Left forelimb (tissue), 1 donor: ENCODE measurements around the gene DNALI1.
A peak's percentile ranks its signal among the peaks of the same experiment; 100 is the strongest.
"Not testable (repeated sequence)": the region's sequence is repeated elsewhere in the genome, so short reads cannot be mapped to it uniquely, and the experiment has no call there.

Experiments used
- DNase-seq: peaks from one replicate; pipeline ENCODE4 v3.0.0-alpha.2; 2018; ENCODE audit warnings: low spot score

The DNALI1 gene

DNA sequence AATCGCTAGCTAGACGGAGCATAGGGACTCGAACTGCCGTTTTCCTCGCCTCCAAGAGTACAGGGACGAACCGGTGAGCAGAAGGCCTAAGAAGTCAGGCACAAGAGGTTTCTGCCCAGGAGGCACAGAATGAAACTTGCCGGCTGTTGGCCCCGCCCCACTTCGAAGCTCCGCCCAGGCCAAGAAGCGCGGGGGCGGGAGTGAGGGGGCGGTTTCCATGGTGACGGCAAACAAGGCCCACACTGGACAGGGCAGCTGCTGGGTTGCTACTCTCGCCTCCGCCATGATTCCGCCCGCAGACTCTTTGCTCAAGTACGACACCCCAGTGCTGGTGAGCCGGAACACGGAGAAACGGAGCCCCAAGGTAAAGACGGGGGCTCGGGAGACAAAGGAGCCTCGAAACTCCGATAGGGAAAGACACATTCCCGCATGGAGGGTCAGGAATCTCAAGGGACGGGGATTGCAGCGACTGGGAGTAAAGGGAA, at the start of gene DNALI1:
Gene DNALI1, plus strand, starts transcription at position 229 of the 485 bp plus-strand sequence. Its CDS starts 55 bp downstream, at position 284.
- peak; percentile 89 for DNase-seq

DNA sequence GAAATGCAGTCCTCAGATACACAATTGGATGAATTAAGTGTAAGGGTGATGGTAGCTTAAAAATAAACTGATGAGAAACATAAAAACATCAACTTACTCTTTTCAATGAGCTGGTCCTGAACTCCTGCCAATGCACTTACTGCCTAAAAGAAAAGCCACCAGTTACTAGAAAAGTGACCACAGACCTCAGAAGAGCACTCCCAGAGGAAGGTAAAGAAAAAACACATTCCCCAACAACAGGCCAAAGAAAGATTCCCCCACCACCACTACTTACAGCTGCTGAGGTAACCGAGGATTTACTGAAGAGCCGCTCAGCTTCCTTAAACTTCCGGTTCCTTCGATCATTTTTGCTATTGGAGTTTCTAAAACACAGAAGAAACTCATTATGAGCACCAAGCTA, 47.6 kb upstream of the DNALI1 start:
- no peak for DNase-seq

DNA sequence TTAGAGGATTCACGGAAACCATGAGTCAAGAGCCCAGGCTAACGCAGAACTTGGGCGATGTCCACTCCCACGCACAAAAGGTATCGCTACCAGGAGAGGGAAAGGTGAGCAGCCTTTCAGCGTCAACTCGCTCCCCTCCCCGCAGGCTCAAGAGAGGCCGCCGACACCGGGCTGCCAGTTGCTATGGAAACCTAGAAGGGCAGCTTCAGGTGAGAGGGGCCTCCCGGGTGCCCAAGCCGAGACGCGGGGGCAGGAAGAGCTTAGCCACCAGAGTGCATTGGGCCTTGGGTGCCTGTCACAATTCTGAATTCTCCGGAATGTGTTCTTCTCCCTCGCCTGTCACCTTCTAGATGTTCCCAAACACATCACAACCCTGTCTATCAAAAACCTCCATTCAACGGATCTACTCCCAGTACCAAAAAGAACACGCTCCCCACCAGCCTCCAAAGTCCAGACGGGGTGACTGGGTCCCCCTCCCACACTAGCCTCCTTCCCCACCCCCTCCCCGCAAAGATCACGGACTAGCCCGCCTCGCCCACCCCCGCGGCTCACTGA, 42.9 kb upstream of the DNALI1 start:
- no peak for DNase-seq

DNA sequence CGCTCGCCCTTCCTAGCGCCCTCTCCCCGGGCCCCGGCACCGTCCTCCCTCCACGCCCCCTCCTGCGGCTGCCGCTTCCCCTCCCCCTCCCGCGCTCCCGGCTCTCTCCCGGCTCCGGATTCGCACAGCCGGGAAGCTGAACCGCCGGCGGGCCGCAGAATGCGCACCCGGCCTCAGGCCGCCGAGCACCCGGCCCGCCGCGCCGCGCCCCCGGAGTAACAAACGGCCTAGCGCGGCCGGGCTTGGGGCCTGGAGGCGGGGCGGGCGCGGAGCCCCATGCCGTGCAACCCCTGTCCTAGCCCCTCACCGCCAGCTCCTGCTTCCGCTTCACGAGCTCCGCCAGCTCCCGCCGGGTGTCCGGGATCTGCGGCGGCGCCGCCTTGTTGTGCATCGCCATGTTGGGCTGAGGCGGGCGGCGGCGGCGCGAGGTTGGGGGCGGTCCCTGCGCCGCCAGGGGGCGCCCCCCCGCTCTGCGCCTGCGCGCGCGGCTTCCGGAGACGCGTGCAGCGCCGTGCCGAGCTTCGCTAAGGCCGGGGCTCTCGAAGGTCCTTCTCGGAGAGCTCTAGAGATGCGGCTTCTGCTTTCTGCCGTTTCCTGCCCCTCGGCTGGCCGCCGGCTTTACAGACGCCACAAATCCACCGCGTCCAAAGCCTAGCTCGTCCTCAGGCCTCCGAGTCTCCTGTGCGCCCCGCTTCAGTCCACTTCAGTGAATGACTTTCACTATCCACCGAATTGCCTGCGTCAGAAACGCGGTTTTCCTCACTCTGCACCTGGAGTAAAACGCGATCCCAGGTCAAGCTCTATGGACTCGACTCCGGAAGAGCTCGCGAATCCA, 42.2 kb upstream of the DNALI1 start, which contains the start of gene MEAF6:
Gene MEAF6, minus strand, starts transcription at position 417 of the 835 bp plus-strand sequence. Its CDS starts 20 bp downstream, at position 397.
- peak; percentile 91 for DNase-seq

DNA sequence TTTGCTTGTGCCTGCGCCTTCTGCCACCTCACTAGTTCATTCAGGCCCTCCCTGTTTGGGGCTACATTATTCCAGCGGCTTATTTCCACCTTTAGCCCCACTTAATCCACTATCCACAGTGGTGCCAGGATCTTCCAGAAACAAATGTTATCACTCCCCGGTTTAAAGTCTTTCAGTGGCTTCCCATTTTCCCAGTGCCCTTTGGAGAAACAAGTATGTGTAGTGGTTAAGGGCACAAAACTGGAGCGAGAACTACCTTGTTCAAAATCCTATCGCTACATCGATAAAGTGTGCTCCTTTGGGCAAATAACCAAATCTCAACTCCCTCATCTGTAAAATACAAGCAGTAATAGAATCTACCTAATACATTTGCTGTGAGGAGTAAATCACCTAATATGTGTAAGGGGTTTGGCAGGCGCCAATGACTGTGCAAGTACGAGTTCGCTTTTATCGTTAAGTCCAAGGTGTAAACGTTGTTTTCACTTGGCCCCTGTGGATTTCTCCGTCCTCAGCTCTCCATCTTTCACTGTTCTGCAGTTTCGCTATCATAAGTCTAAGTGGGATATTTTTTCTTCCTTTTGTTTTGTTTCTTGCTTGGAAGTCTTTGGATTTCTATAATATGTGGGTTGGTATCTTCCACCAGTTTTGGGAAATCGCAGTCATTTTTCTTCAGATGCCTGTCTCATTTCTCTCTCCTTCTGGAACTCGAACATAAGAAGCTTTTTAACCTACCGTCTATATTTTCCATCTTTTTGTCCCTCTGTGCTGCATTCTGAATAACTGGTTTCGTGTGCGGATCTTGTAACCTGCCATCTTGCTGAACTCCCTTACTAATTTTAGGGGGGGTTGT, 41.3 kb upstream of the DNALI1 start:
- no peak for DNase-seq

DNA sequence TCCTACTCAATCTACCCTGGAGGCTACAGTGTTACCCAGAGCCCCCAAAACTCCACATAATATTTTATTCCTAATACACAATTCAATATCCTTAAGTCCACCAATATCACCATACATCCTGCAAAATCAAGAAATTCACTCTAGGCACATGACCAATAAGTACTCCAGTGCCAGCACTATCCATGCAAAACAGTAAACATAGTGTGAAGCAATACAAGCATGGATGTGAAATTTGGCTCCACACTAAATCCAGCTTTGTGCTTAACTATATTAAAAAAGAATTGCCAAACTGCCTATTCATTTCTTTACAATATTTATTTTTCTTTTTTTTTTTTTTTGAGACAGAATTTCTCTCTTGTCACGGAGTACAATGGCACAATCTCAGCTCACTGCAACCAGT, 39.2 kb upstream of the DNALI1 start:
- DNase-seq, result no peak

DNA sequence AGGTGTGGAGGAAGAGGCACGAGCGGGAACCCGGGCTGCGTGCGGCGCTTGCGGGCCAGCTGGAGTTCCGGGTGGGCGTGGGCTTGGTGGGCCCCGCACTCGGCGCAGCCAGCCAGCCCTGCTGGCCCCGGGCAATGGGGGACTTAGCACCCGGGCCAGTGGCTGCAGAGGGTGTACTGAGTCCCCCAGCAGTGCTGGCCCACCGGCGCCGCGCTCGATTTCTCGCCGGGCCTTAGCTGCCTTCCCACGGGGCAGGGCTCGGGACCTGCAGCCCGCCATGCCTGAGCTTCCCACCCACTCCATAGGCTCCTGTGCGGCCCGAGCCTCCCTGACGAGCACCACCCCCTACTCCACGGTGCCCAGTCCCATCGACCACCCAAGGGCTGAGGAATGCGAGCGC, 38.5 kb upstream of the DNALI1 start:
- not testable (repeated sequence) for DNase-seq

DNA sequence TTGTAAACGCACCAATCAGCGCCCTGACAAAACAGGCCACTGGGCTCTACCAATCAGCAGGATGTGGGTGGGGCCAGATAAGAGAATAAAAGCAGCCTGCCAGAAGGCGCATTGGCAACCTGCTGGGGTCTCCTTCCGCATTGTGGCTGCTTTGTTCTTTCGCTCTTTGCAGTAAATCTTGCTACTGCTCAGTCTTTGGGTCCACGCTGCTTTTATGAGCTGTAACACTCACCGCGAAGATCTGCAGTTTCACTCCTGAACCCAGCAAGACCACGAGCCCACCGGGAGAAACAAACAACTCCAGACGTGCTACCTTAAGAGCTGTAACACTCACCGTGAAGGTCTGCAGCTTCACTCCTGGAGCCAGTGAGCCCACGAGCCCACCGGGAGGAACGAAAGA, 37.8 kb upstream of the DNALI1 start:
- not testable (repeated sequence) for DNase-seq

DNA sequence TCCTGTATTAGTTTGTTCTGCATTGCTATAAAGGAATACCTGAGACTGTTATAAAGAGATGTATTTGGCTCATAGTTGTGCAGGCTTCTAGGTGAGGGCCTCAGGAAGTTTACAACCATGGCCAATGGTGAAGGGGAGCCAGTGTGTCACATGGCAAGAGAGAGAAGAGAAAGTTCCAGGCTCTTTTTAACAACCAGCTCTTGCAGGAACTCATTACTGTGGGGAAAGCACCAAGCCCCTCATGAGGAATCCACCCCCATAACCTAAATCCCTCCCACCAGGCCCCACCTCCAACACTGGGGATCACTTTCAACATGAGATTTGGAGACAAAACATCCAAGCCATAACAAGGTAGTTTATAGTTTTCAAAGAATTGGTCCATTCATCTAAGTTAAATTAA, 37.1 kb upstream of the DNALI1 start:
- DNase-seq, result no peak

DNA sequence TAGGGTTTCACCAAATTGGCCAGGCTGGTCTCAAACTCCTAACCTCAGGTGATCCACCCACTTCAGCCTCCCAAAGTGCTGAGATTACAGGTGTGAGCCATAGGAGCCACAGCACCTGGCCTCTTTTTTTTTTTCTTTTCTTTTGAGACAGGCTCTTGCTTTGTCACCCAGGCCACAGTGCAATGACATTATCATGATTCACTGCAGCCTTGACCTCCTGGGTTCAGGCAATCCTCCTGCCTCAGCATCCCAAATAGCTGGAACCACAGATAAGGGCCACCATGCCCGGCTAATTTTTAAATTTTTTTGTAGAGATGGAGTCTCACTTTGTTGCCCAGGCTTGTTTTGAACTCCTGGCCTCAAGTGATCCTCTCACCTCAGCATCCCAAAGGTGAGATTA, 26.9 kb upstream of the DNALI1 start:
- DNase-seq, result not testable (repeated sequence)

DNA sequence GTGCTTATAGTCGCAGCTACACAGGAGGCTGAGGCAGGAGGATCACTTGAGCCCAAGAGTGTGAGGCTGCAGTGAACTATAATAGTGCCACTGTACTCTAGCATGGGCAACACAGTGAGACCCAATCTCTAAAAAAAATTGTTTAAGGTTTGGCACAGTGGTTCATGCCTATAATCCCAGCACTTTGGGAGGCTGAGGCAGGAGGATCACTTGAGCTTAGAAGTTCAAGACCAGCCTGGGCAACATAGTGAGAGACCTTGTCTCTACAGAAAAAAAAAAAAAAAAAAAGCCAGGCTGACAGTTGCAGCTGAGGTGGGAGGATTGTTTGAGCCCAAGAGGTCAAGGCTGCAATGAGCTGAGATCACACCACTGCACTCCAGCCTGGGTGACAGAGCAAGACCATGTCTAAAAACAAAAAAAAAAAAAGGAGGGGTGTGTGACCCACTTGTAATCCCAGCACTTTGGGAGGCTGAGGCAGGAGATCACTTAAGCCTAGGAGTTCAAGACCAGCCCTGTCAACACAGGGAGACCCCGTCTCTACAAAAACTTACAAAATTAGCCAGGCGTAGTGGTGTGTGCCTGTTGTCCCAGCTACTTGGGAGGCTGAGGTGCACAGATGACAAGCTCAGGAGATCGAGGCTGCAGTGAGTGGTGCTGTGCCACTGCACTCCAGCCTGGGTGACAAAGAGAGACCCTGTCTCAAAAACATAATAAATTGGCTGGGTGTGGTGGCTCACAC, 24.2 kb upstream of the DNALI1 start:
- DNase-seq, result not testable (repeated sequence)

DNA sequence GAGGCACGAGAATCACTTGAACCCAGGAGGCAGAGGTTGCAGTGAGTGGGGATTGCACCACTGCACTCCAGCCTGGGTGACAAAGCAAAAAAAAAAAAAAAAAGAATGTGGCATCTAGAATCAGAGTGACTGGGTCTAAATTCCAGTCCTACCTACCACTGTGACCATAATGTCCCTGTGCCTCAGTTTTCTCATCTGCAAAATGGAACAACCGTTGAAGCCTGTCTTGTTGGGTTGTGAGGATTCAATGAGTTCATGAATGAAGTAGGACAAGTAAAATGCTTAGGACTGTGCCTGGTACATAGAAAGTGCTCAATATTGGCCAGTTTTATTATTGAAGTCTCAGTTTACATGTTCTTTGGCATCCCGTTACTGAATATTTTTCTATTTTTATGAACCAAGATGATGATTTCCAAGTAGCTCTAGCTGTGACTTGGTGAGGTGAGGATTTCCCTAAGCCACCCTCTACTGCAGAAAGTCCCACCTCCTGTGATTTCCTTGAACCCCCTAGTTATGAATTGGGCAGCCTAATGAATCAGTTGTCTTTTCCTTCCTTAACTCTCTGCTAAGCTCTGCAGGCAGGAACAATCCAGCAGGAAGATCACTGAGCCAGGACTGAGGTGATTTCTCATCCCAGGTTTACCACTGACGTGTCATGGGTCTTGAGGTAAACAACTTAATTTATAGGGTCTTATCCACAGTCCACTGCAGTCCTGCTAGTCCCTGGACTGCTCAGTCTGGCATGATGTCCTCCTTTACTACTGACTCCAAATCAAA, 23.2 kb upstream of the DNALI1 start:
- DNase-seq, result no peak

DNA sequence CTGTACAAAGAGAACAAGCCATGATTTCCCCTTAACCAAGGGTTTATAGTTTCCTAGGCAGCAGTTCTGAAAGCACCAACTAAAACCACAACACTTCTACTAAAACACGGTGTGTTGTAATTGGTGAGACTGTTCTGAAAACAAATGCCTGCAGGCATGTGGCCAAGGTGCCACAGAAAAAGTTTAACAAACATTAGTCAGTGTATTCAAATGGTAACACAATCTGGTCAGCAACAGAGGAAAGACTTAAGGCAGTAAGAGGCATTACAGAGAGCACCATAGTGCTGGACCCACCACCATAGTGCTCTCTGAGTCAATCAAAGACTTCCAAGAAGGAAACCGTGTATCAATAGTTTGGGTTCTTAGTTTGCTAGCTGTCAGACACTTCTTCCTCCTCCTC, 19.4 kb upstream of the DNALI1 start:
- DNase-seq, result no peak

DNA sequence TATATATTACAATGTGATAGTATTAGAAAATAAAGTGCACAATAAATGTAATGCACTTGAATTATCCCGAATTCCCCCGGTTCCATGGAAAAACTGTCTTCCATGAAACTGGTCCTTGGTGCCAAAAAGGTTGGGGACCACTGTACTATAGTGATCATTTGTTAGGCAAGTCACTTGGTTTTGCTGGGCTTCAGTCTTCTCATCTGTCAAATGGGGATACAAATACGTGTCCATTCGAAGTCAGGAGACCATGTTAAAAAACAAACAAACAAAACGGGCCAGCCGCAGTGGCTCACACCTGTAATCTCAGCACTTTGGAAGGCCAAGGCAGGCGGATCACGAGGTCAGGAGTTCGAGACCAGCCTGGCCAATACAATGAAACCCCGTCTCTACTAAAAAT, 17.6 kb upstream of the DNALI1 start:
- not testable (repeated sequence) for DNase-seq

DNA sequence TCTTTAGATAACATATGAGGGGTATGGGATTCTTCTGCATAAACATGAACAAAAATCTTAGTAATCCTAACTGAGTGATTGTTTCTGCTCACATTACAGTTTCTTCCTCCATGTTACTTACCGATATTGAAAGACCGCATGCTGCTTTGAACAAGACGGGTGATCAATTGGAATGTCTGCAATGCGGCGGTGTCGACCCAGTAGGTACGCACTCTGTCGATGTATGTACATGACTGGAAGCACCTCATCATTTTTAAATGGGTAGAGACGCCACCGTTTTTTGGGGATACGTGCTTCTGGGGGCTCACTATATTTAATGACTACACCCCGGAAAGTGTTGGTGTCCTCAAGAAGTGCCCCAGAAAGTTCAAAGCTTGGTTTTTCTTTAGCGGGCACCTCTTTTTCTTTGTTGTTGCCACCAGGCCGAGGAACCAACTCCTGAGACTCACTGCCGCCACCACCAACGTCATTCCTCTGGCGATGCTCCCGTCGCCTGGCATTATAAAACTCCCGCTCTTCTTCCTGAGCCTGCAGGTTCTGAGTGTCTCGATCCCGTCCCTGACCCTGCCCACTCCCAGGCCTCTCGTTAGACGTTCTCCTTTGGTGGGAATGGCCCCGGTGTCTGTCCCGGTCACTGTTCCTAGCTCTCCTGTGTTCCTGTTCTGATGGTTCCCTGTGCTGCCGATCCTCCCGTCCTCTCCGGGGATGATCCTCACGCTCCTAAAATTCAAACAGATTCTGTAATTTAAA, 16.5 kb upstream of the DNALI1 start:
- DNase-seq, result no peak

DNA sequence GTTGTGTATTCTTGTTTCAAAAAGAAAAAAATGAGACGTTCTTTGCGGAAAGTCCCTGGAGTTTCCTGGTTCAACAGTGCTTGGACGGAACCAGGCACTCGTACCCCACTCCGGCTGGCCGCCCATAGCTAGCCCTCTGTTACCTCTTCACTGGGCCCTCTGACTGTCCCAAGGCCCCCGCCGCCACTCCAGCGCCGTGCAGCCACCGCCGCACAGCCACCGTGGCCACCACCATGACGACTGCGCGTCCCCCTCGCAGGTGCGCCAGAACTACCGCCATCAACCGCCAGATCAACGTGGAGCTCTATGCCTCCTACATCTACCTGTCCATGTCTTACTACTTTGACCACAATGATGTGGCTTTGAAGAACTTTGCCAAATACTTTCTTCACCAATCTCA, 12.2 kb upstream of the DNALI1 start:
- no peak for DNase-seq

DNA sequence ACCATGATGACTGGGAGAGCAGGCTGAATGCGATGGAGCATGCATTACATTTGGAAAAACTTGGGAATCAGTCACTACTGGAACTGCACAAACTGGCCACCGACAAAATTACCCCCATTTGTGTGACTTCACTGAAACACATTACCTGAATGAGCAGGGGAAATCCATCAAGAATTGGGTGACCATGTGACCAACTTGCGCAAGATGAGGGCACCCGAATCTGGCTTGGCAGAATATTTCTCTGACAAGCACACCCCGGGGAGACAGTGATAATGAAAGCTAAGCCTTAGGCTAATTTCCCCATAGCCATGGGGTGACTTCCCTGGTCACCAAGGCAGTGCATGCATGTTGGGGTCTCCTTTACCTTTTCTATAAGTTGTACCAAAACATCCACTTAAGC, 11.7 kb upstream of the DNALI1 start:
- DNase-seq, result no peak

DNA sequence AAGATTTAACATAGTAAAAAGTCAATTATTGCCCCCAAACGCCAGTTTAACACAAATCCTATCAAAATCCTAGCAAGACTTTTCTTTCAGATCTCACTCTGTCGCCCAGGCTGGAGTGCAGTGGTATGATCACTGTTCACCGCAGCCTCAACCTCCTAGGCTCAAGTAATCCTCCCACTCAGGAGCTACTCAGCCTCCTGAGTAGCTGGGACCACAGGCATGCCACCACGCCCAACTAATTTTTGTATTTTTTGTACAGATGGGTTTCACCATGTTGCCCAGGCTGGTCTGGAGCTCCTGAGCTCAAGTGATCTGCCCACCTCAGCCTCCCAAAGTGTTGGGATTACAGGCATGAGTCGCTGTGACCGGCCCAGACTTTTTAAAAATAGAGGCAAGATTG, 7.4 kb upstream of the DNALI1 start:
- no peak for DNase-seq

DNA sequence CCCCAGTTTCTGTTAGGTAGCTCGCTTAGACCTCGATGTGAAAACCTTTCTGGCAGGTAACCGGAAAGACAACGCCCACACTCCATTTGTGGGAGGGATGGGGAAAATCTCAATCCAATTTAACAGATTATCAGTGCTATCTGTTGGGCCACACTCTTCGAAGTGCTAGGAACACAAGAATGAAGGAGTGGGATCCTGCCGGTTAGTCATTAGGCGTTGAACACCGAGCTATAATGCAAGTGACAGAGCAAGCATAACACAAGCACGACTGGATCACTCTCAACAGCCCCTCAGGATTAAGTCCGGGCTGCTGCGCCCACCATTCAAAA, 3.2 kb upstream of the DNALI1 start:
- no peak for DNase-seq
